ENCODE results near the gene CD79B.

- TF ChIP-seq GATA2 (IDR thresholded peaks at IDR 0.05; ENCODE audit: low read depth, low read length) = no peak
- TF ChIP-seq GATA3 (IDR thresholded peaks at IDR 0.05; ENCODE audit: low read depth, low read length) = no peak
Measured at GRCh38 chr17:63926164-63926563, 6.0 kb downstream of the CD79B start.

All from SH-SY5Y (cell line).